Right forelimb (tissue), 1 donor: ENCODE data around the gene PRKCH.

Source experiments
- DNase-seq: peaks from one replicate; pipeline ENCODE4 v3.0.0-alpha.2; 2018

Gene PRKCH

GRCh38 chr14:61495809-61496208 lies 174.4 kb downstream of the PRKCH start:
- DNase-seq, result peak; percentile 21

GRCh38 chr14:61498303-61498702 lies 176.9 kb downstream of the PRKCH start:
- DNase-seq, result peak; percentile 32

GRCh38 chr14:61498811-61499210 lies 177.4 kb downstream of the PRKCH start:
- peak; percentile 42 for DNase-seq

GRCh38 chr14:61499991-61500390 lies 178.6 kb downstream of the PRKCH start:
- no peak for DNase-seq

- peak; percentile 29 for DNase-seq
Measured at GRCh38 chr14:61501714-61502458, 180.5 kb downstream of the PRKCH start.

- peak; percentile 44 for DNase-seq
Measured at GRCh38 chr14:61502459-61503093, 181.2 kb downstream of the PRKCH start.

- DNase-seq, result peak; percentile 65
Measured at GRCh38 chr14:61503167-61503801, 181.9 kb downstream of the PRKCH start.

- DNase-seq, result no peak
Measured at GRCh38 chr14:61504901-61505300, 183.5 kb downstream of the PRKCH start.

- peak; percentile 54 for DNase-seq
Measured at GRCh38 chr14:61505815-61506809, 184.7 kb downstream of the PRKCH start.

GRCh38 chr14:61508526-61508925 lies 187.1 kb downstream of the PRKCH start:
- no peak for DNase-seq

GRCh38 chr14:61510736-61511557 lies 189.6 kb downstream of the PRKCH start:
- DNase-seq, result no peak

GRCh38 chr14:61511558-61511948 lies 190.2 kb downstream of the PRKCH start:
- DNase-seq, result no peak

- no peak for DNase-seq
Measured at GRCh38 chr14:61512026-61512834, 190.9 kb downstream of the PRKCH start.

- DNase-seq, result peak; percentile 31
Measured at GRCh38 chr14:61513986-61514830, 192.8 kb downstream of the PRKCH start.

- DNase-seq, result peak; percentile 16
Measured at GRCh38 chr14:61514927-61515326, 193.5 kb downstream of the PRKCH start.

GRCh38 chr14:61515436-61516117 lies 194.2 kb downstream of the PRKCH start:
- DNase-seq, result peak; percentile 20

GRCh38 chr14:61516118-61516743 lies 194.9 kb downstream of the PRKCH start:
- peak; percentile 31 for DNase-seq

GRCh38 chr14:61516964-61517653 lies 195.7 kb downstream of the PRKCH start:
- peak; percentile 41 for DNase-seq
